Esophagus squamous epithelium (tissue), 4 donors: Measurements from ENCODE around the gene PHF2.

Source experiments
- POLR2A ChIP-seq, 4 donors: fragments of 450-650 bp; IDR thresholded peaks; one replicate each; pipeline ENCODE4 v1.6.1; 2017; ENCODE audit warnings: antibody characterized with exemption in 4 of 4, mild to moderate bottlenecking in 4 of 4, moderate library complexity in 3 of 4
- TF ChIP-seq, protein P1 (sequence below), 6 experiments: fragments of 450-650 bp in 4 of 6; fragments of 200-600 bp in 2 of 6; sonication (generic) in 2 of 6; IDR thresholded peaks; one replicate each; pipeline ENCODE4 v1.5.1; 2016 to 2019; ENCODE audit warnings: antibody characterized with exemption in 6 of 6, mild to moderate bottlenecking in 4 of 6, moderate library complexity in 4 of 6

DNA sequence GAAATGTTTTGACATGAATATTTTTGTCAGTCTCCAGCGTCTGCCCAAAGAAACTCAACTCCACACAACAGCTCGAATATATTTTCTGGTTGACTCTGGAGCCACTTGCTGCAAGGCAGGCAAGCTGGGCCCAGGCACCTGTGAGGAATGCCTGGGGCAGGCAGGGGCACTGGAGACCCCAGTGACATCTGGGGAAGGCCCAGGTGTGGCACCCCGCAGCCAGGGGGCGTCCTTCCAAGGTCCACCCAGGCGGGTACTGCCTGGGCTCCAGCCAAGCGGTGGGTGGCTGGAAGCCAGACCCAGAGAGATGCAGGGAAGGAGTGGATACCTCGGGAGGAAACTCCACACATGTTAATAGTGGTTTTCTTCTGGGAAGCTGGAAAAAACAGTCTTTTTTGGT is 125.9 kb downstream of the PHF2 start:
- TF ChIP-seq, protein P1, sequence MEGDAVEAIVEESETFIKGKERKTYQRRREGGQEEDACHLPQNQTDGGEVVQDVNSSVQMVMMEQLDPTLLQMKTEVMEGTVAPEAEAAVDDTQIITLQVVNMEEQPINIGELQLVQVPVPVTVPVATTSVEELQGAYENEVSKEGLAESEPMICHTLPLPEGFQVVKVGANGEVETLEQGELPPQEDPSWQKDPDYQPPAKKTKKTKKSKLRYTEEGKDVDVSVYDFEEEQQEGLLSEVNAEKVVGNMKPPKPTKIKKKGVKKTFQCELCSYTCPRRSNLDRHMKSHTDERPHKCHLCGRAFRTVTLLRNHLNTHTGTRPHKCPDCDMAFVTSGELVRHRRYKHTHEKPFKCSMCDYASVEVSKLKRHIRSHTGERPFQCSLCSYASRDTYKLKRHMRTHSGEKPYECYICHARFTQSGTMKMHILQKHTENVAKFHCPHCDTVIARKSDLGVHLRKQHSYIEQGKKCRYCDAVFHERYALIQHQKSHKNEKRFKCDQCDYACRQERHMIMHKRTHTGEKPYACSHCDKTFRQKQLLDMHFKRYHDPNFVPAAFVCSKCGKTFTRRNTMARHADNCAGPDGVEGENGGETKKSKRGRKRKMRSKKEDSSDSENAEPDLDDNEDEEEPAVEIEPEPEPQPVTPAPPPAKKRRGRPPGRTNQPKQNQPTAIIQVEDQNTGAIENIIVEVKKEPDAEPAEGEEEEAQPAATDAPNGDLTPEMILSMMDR (IDR thresholded peaks at IDR 0.05): no peak
- no peak for TF ChIP-seq POLR2A (IDR thresholded peaks at IDR 0.05)
